Measurements from ENCODE around the gene KLF4.
A peak's percentile ranks its signal among the peaks of the same experiment; 100 is the strongest.
"Not testable (repeated sequence)": the region's sequence is repeated elsewhere in the genome, so short reads cannot be mapped to it uniquely, and the experiment has no call there.

KLF4 gene

GRCh38 chr9:107496976-107497375 is 7.4 kb upstream of the KLF4 start:
- DNase-seq (ENCODE audit: low read depth): no peak
- no peak for TF ChIP-seq CTCF (IDR thresholded peaks at IDR 0.05; ENCODE audit: low read depth, low read length, missing control alignments)
- H3K4me3 ChIP-seq (ENCODE audit: low read depth, low read length): no peak overlapping the region

GRCh38 chr9:107492381-107492970 is 2.9 kb upstream of the KLF4 start:
- DNase-seq (ENCODE audit: low read depth): no peak
- H3K4me3 ChIP-seq (ENCODE audit: low read depth, low read length): no peak overlapping the region
- no peak for TF ChIP-seq CTCF (IDR thresholded peaks at IDR 0.05; ENCODE audit: low read depth, low read length, missing control alignments)

- no peak for TF ChIP-seq CTCF (IDR thresholded peaks at IDR 0.05; ENCODE audit: low read depth, low read length, missing control alignments)
- no peak overlapping the region for H3K4me3 ChIP-seq (ENCODE audit: low read depth, low read length)
- DNase-seq (ENCODE audit: low read depth): no peak
Observed at GRCh38 chr9:107491081-107492053, 1.8 kb upstream of the KLF4 start.

GRCh38 chr9:107490606-107490970 is 1.0 kb upstream of the KLF4 start:
- not testable (repeated sequence) for DNase-seq (ENCODE audit: low read depth); H3K4me3 ChIP-seq (ENCODE audit: low read depth, low read length)

GRCh38 chr9:107489144-107489673 is 360 bp downstream of the KLF4 start:
- no peak for TF ChIP-seq CTCF (IDR thresholded peaks at IDR 0.05; ENCODE audit: low read depth, low read length, missing control alignments)
- DNase-seq (ENCODE audit: low read depth): no peak
- peak overlapping the region; percentile 45 for H3K4me3 ChIP-seq (ENCODE audit: low read depth, low read length)

- H3K4me3 ChIP-seq (ENCODE audit: low read depth, low read length): peak overlapping the region; percentile 45
- DNase-seq (ENCODE audit: low read depth): no peak
- no peak for TF ChIP-seq CTCF (IDR thresholded peaks at IDR 0.05; ENCODE audit: low read depth, low read length, missing control alignments)
Observed at GRCh38 chr9:107488375-107489143, 1.0 kb downstream of the KLF4 start.
